GM21786 (cell line): Measurements from ENCODE around the gene EGR4.

Source experiments
- ATAC-seq: cut with Tn5 transposase; IDR thresholded peaks from one replicate; pipeline ENCODE4 v1.9.1; 2021; ENCODE audit not compliant: unreplicated experiment

Gene EGR4

GRCh38 chr2:73293534-73294171 lies at the start of gene EGR4:
Gene EGR4, minus strand, starts transcription at chr2:73293548. Its CDS starts 231 bp downstream, at chr2:73293317.
- peak; percentile 90 for ATAC-seq

- ATAC-seq = no peak
Observed at GRCh38 chr2:73341039-73341438, 47.7 kb upstream of the EGR4 start.

GRCh38 chr2:73339201-73339600 lies 45.9 kb upstream of the EGR4 start:
- no peak for ATAC-seq

- ATAC-seq = no peak
Observed at GRCh38 chr2:73337828-73338227, 44.5 kb upstream of the EGR4 start.

- ATAC-seq = no peak
Observed at GRCh38 chr2:73334620-73335019, 41.3 kb upstream of the EGR4 start.

- no peak for ATAC-seq
Observed at GRCh38 chr2:73334045-73334444, 40.7 kb upstream of the EGR4 start.

GRCh38 chr2:73333564-73333963 lies 40.2 kb upstream of the EGR4 start:
- no peak for ATAC-seq

GRCh38 chr2:73324126-73324725 lies 30.9 kb upstream of the EGR4 start:
- no peak for ATAC-seq

GRCh38 chr2:73323551-73323950 lies 30.2 kb upstream of the EGR4 start:
- no peak for ATAC-seq

GRCh38 chr2:73314441-73314840 lies 21.1 kb upstream of the EGR4 start:
- no peak for ATAC-seq

GRCh38 chr2:73307720-73308119 lies 14.4 kb upstream of the EGR4 start:
- no peak for ATAC-seq

GRCh38 chr2:73301636-73302035 lies 8.3 kb upstream of the EGR4 start:
- ATAC-seq = no peak

GRCh38 chr2:73300926-73301325 lies 7.6 kb upstream of the EGR4 start:
- ATAC-seq = no peak

- no peak for ATAC-seq
Observed at GRCh38 chr2:73297586-73297985, 4.2 kb upstream of the EGR4 start.

GRCh38 chr2:73297151-73297559 lies 3.8 kb upstream of the EGR4 start:
- no peak for ATAC-seq

GRCh38 chr2:73295751-73296400 lies 2.5 kb upstream of the EGR4 start:
- no peak for ATAC-seq

- no peak for ATAC-seq
Observed at GRCh38 chr2:73294239-73294638, 891 bp upstream of the EGR4 start.

GRCh38 chr2:73292906-73293533 lies 328 bp downstream of the EGR4 start:
- no peak for ATAC-seq

GRCh38 chr2:73292316-73292905 lies 937 bp downstream of the EGR4 start:
- no peak for ATAC-seq

- ATAC-seq = no peak
Observed at GRCh38 chr2:73291461-73292315, 1.7 kb downstream of the EGR4 start.

GRCh38 chr2:73291093-73291460 lies 2.3 kb downstream of the EGR4 start:
- ATAC-seq = no peak
